Retinal pigment epithelial cell (primary cell): ENCODE measurements around the gene SRXN1.

Experiments
- DNase-seq: peaks from one replicate; pipeline ENCODE4 v3.0.0-alpha.2; 2010; ENCODE audit warnings: low read depth
- H3K4me3 ChIP-seq: 2 replicates; pipeline ENCODE4 v1.5.1; 2011; ENCODE audit warnings: mild to moderate bottlenecking, low read length, control low read depth, moderate library complexity
- TF ChIP-seq, protein P1 (sequence below): conservative IDR thresholded peaks from 2 replicates; pipeline ENCODE4 v1.5.1; 2011; ENCODE audit warnings: low read depth, low read length, control low read depth, inconsistent platforms

SRXN1 gene

GRCh38 chr20:654417-654750 lies 1.4 kb upstream of the SRXN1 start:
- no peak for DNase-seq
- TF ChIP-seq, protein P1, sequence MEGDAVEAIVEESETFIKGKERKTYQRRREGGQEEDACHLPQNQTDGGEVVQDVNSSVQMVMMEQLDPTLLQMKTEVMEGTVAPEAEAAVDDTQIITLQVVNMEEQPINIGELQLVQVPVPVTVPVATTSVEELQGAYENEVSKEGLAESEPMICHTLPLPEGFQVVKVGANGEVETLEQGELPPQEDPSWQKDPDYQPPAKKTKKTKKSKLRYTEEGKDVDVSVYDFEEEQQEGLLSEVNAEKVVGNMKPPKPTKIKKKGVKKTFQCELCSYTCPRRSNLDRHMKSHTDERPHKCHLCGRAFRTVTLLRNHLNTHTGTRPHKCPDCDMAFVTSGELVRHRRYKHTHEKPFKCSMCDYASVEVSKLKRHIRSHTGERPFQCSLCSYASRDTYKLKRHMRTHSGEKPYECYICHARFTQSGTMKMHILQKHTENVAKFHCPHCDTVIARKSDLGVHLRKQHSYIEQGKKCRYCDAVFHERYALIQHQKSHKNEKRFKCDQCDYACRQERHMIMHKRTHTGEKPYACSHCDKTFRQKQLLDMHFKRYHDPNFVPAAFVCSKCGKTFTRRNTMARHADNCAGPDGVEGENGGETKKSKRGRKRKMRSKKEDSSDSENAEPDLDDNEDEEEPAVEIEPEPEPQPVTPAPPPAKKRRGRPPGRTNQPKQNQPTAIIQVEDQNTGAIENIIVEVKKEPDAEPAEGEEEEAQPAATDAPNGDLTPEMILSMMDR: no peak
- no peak overlapping the region for H3K4me3 ChIP-seq

DNA sequence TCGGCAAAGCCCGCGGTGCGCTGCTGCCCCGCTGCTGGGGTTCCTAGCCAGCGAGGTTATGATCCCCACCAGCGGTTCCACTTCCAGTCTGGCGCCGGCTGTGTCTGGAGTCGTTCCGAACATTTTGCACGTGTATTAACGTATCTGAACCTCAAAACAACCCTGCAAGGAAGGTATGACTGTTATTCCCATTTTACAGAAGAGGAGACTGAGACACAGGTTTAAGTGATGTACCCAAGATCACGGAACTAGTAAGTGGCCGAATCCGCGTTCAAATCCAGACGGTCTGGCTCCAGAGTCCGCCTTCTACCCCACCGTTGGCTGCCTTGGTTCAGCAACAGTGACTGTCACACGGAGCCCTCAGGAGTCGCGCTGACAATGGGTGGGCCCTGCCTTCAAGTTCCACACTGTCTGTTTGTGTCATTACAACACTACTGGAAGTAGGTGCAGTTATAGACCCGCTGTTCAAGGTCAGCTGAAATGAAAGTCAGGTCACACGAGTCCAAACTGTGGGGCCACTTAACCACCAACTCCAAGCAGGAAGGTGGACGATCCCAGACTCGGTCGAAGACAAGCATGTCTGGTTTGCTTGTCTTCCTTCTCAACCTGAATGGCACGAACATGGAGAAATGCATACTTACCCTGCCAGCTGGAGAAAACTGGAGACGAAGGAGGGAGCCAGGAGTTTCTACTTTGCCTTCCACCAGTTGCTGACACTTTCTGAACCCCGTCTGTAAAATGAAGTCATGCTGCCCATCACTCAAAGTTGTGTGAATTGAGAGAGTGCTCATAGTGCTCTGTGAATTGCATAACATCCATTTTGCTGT lies 803 bp upstream of the SRXN1 start:
- TF ChIP-seq, protein P1: no peak
- peak overlapping the region; percentile 42 for H3K4me3 ChIP-seq
- no peak for DNase-seq

DNA sequence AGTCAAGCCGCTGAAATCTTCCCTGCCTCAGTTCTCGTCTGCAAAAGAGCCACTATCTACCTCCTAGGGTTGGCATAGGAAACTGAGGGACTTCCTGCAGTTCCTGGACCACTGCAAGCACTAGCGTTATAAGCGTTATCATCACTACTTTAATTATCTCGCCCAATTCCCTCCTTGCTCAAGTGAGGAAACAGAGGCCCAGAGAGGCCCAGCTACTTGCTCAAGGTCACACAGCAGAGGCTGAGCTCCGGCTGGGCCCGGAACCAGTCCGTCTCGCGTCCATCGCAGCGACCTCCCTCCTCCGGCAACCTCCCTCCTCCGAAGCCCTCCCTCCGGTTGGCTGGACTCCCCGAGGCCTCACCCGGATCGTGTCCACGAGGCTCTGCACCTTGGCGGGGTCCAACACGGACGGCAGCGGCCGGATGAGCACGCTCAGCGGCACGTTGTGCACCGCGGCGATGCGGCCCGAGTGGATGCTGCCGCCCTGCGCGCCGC lies 338 bp downstream of the SRXN1 start:
- TF ChIP-seq, protein P1: no peak
- peak overlapping the region; percentile 70 for H3K4me3 ChIP-seq
- no peak for DNase-seq

- DNase-seq: no peak
- TF ChIP-seq, protein P1: no peak
- H3K4me3 ChIP-seq: peak overlapping the region; percentile 70
Measured at GRCh38 chr20:651713-652614, 1.0 kb downstream of the SRXN1 start.

GRCh38 chr20:650954-651353 lies 2.0 kb downstream of the SRXN1 start:
- no peak for DNase-seq
- TF ChIP-seq, protein P1: peak; percentile 12
- no peak overlapping the region for H3K4me3 ChIP-seq

GRCh38 chr20:650281-650680 lies 2.7 kb downstream of the SRXN1 start:
- TF ChIP-seq, protein P1: no peak

More at GRCh38 chr20:650281-650680, 2.7 kb downstream of the SRXN1 start:
- H3K4me3 ChIP-seq: no peak overlapping the region
- no peak for DNase-seq
